ENCODE data around the gene TSPOAP1.

DNA sequence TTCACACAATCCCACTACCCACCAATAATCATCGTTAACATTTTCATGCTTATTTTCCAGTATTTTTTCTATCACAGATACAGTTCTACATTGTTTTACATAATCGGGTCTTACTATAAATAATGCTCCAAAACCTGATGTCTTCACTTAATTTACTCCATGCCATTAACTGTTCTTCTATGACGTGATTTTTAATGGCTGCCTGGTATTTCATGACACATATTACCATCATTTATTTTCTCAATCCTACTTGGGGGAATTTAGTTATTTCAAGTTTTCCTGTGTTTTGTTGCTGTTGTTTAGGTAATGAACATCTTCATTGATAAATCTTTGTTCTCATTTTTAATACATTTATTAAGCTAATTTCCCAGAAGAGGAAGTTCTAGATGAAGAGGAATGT lies 75.5 kb downstream of the TSPOAP1 start:
- TF ChIP-seq ZNF70 (CRISPR knock-in tag; IDR thresholded peaks at IDR 0.05) (no peak), GLIS3 (CRISPR knock-in tag; IDR thresholded peaks at IDR 0.05) (no peak), PATZ1 (CRISPR knock-in tag; IDR thresholded peaks at IDR 0.05; ENCODE audit: borderline replicate concordance) (no peak), RARB (CRISPR knock-in tag; IDR thresholded peaks at IDR 0.05) (no peak), PPARA (CRISPR knock-in tag; IDR thresholded peaks at IDR 0.05; ENCODE audit: borderline replicate concordance) (no peak), ZFP3 (CRISPR knock-in tag; IDR thresholded peaks at IDR 0.05) (no peak)
- TF ChIP-seq, protein P1, sequence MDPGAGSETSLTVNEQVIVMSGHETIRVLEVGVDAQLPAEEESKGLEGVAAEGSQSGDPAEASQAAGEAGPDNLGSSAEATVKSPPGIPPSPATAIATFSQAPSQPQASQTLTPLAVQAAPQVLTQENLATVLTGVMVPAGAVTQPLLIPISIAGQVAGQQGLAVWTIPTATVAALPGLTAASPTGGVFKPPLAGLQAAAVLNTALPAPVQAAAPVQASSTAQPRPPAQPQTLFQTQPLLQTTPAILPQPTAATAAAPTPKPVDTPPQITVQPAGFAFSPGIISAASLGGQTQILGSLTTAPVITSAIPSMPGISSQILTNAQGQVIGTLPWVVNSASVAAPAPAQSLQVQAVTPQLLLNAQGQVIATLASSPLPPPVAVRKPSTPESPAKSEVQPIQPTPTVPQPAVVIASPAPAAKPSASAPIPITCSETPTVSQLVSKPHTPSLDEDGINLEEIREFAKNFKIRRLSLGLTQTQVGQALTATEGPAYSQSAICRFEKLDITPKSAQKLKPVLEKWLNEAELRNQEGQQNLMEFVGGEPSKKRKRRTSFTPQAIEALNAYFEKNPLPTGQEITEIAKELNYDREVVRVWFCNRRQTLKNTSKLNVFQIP (CRISPR knock-in tag; IDR thresholded peaks at IDR 0.05; ENCODE audit: borderline replicate concordance, low read depth): no peak
